Neuronal stem cell (in vitro differentiated cells): ENCODE measurements around the gene MIOS.

Experiments
- DNase-seq: peaks from one replicate; pipeline ENCODE4 v3.0.0-alpha.2; 2013; ENCODE audit warnings: low spot score
- H2AFZ ChIP-seq: one replicate; pipeline ENCODE4 v1.6.1; 2013; ENCODE audit warnings: mild to moderate bottlenecking, low read length, inconsistent platforms
- H2AK5ac ChIP-seq: 2 replicates; pipeline ENCODE4 v1.6.1; 2013; ENCODE audit warnings: low read depth, mild to moderate bottlenecking, inconsistent platforms, low read length, moderate library complexity, mixed read lengths
- H2BK120ac ChIP-seq: 2 replicates; pipeline ENCODE4 v1.6.1; 2013; ENCODE audit warnings: low read depth, mild to moderate bottlenecking, inconsistent platforms, low read length, moderate library complexity, mixed read lengths
- H2BK12ac ChIP-seq: one replicate; pipeline ENCODE4 v1.6.1; 2013; ENCODE audit warnings: low read length, inconsistent platforms
- H2BK15ac ChIP-seq: 2 replicates; pipeline ENCODE4 v1.6.1; 2013; ENCODE audit warnings: mild to moderate bottlenecking, low read length, inconsistent platforms, mixed read lengths
- H2BK5ac ChIP-seq: one replicate; pipeline ENCODE4 v1.6.1; 2013; ENCODE audit warnings: inconsistent platforms, mild to moderate bottlenecking, low read length, moderate library complexity
- H3K14ac ChIP-seq: one replicate; pipeline ENCODE4 v1.6.1; 2013; ENCODE audit warnings: low read length, inconsistent platforms
- H3K18ac ChIP-seq: 2 replicates; pipeline ENCODE4 v1.6.1; 2013; ENCODE audit warnings: low read length, inconsistent platforms
- H3K23ac ChIP-seq: 2 replicates; pipeline ENCODE4 v1.6.1; 2013; ENCODE audit warnings: low read depth, mild to moderate bottlenecking, mixed read lengths, low read length, inconsistent platforms; ENCODE audit not compliant: poor library complexity
- H3K27ac ChIP-seq: replicated peaks from 3 replicates; pipeline ENCODE4 v1.5.1; 2013; ENCODE audit warnings: low read length, inconsistent platforms
- H3K27me3 ChIP-seq, 3 experiments: 2 replicates each; pipeline ENCODE4 v1.6.1; 2013; ENCODE audit warnings: low read length in 3 of 3, mild to moderate bottlenecking in 2 of 3, inconsistent platforms in 1 of 3, low read depth in 1 of 3, mixed read lengths in 1 of 3, moderate library complexity in 1 of 3; ENCODE audit not compliant: control insufficient read depth in 3 of 3, insufficient read depth in 3 of 3
- H3K36me3 ChIP-seq, 2 donors: replicated peaks in 1 of 2; 2 replicates each; pipeline ENCODE4 v1.6.1; 2013; ENCODE audit warnings: low read length in 2 of 2; ENCODE audit not compliant: control insufficient read depth in 2 of 2, insufficient read depth in 2 of 2
- H3K4ac ChIP-seq: 2 replicates; pipeline ENCODE4 v1.6.1; 2013; ENCODE audit warnings: inconsistent platforms, mild to moderate bottlenecking, low read length, moderate library complexity
- H3K4me1 ChIP-seq, 2 donors: 1 replicate in 1 of 2; 2 replicates in 1 of 2; pipeline ENCODE4 v1.6.1; 2013; ENCODE audit warnings: low read length in 2 of 2, low read depth in 1 of 2; ENCODE audit not compliant: control insufficient read depth in 2 of 2, insufficient read depth in 1 of 2
- H3K4me2 ChIP-seq: one replicate; pipeline ENCODE4 v1.6.1; 2013; ENCODE audit warnings: mild to moderate bottlenecking, low read length, inconsistent platforms; ENCODE audit not compliant: insufficient read depth, poor library complexity, severe bottlenecking
- H3K4me3 ChIP-seq, 2 donors: 2 replicates each; pipeline ENCODE4 v1.5.1; 2013; ENCODE audit warnings: low read length in 2 of 2, mild to moderate bottlenecking in 2 of 2, inconsistent platforms in 1 of 2, moderate library complexity in 1 of 2
- H3K79me1 ChIP-seq: one replicate; pipeline ENCODE4 v1.6.1; 2013; ENCODE audit warnings: low read depth, mild to moderate bottlenecking, inconsistent platforms, low read length, moderate library complexity
- H3K9ac ChIP-seq: one replicate; pipeline ENCODE4 v1.6.1; 2013; ENCODE audit warnings: mild to moderate bottlenecking, low read depth, low read length, inconsistent platforms; ENCODE audit not compliant: poor library complexity
- H3K9me3 ChIP-seq, 2 donors: replicated peaks in 1 of 2; 2 replicates each; pipeline versions ENCODE3 to v1.6.1; 2013; ENCODE audit warnings: low read length in 2 of 2, mild to moderate bottlenecking in 2 of 2, inconsistent platforms in 1 of 2, low read depth in 1 of 2, mixed read lengths in 1 of 2, moderate library complexity in 1 of 2; ENCODE audit not compliant: control insufficient read depth in 2 of 2, insufficient read depth in 1 of 2
- H4K8ac ChIP-seq: one replicate; pipeline ENCODE4 v1.6.1; 2013; ENCODE audit warnings: low read depth, mild to moderate bottlenecking, inconsistent platforms, low read length, moderate library complexity
- H4K91ac ChIP-seq: one replicate; pipeline ENCODE4 v1.6.1; 2013; ENCODE audit warnings: low read length, low read depth, mild to moderate bottlenecking, inconsistent platforms; ENCODE audit not compliant: poor library complexity
- whole genome bisulfite sequencing, 2 donors: extraction: QIAGEN DNeasy Blood & Tissue Kit; methylation state at CpG; one replicate each; pipeline ENCODE4 v1.1.7; 2013; ENCODE audit warnings: missing lambda C conversion rate in 2 of 2, mixed read lengths in 1 of 2; ENCODE audit not compliant: insufficient read length in 2 of 2, insufficient replicate concordance in 1 of 2; ENCODE audit errors: extremely low coverage in 2 of 2; 5-methylcytosine and 5-hydroxymethylcytosine counted together

MIOS gene

GRCh38 chr7:7521259-7521658 is 45.4 kb upstream of the MIOS start:
- Histone ChIP-seq H3K4me2 (no peak overlapping the region), H3K23ac (no peak overlapping the region), H3K4me3 (no peak overlapping the region), H4K8ac (no peak overlapping the region), H2BK120ac (no peak overlapping the region), H3K36me3 (no peaks in the 10 kb centered on the region), H3K4me1 (peaks cover 0 to 1% of the 10 kb centered on the region in 2 donors), H3K9me3 (no peaks in the 10 kb centered on the region), H3K27ac (no peak overlapping the region), H3K9ac (no peak overlapping the region), H3K4ac (no peak overlapping the region), H3K14ac (no peak overlapping the region), H2AK5ac (no peak overlapping the region), H2BK5ac (no peak overlapping the region), H3K27me3 (no peaks in the 10 kb centered on the region), H4K91ac (no peak overlapping the region), H2AFZ (no peak overlapping the region), H2BK15ac (no peak overlapping the region), H3K79me1 (no peaks in the 10 kb centered on the region), H2BK12ac (no peak overlapping the region), H3K18ac (no peak overlapping the region)
- WGBS, 2 donors, result no CpG with 5 or more reads among the region's 3 CpGs
- DNase-seq, result no peak

- WGBS, 2 donors, result no CpG with 5 or more reads among the region's 3 CpGs
Observed at GRCh38 chr7:7522421-7522820, 44.3 kb upstream of the MIOS start.

GRCh38 chr7:7524121-7524520 is 42.6 kb upstream of the MIOS start:
- no peaks in the 10 kb centered on the region for H3K4me1 ChIP-seq
- H2BK15ac ChIP-seq, result no peak overlapping the region
- no peaks in the 10 kb centered on the region for H3K27me3 ChIP-seq
- no peaks in the 10 kb centered on the region for H3K36me3 ChIP-seq
- H3K4me3 ChIP-seq, result no peak overlapping the region
- no peak overlapping the region for H4K8ac ChIP-seq
- H2BK5ac ChIP-seq, result no peak overlapping the region
- H3K9me3 ChIP-seq, result no peaks in the 10 kb centered on the region
- H2BK120ac ChIP-seq, result no peak overlapping the region
- DNase-seq, result no peak
- no peak overlapping the region for H2AFZ ChIP-seq
- WGBS, 2 donors, result no CpG with 5 or more reads among the region's 3 CpGs
- H3K9ac ChIP-seq, result no peak overlapping the region
- no peak overlapping the region for H3K14ac ChIP-seq
- no peak overlapping the region for H2AK5ac ChIP-seq
- no peak overlapping the region for H3K23ac ChIP-seq
- no peak overlapping the region for H4K91ac ChIP-seq
- no peak overlapping the region for H3K27ac ChIP-seq
- no peak overlapping the region for H3K4ac ChIP-seq
- no peak overlapping the region for H2BK12ac ChIP-seq
- H3K4me2 ChIP-seq, result no peak overlapping the region
- no peaks in the 10 kb centered on the region for H3K79me1 ChIP-seq
- H3K18ac ChIP-seq, result no peak overlapping the region

More at GRCh38 chr7:7522421-7522820, 44.3 kb upstream of the MIOS start:
- H4K91ac ChIP-seq, result no peak overlapping the region
- H3K9ac ChIP-seq, result no peak overlapping the region
- H3K14ac ChIP-seq, result no peak overlapping the region
- no peak overlapping the region for H2BK5ac ChIP-seq
- H3K23ac ChIP-seq, result no peak overlapping the region
- H3K18ac ChIP-seq, result no peak overlapping the region
- peaks cover 0 to 1% of the 10 kb centered on the region in 2 donors for H3K4me1 ChIP-seq
- H4K8ac ChIP-seq, result no peak overlapping the region
- H3K4me2 ChIP-seq, result no peak overlapping the region
- no peaks in the 10 kb centered on the region for H3K27me3 ChIP-seq
- no peak overlapping the region for H2AFZ ChIP-seq
- H3K27ac ChIP-seq, result no peak overlapping the region
- H2BK15ac ChIP-seq, result no peak overlapping the region
- no peaks in the 10 kb centered on the region for H3K36me3 ChIP-seq
- H3K4me3 ChIP-seq, result no peak overlapping the region
- DNase-seq, result no peak
- no peak overlapping the region for H3K4ac ChIP-seq
- H2AK5ac ChIP-seq, result no peak overlapping the region
- H3K9me3 ChIP-seq, result no peaks in the 10 kb centered on the region
- no peak overlapping the region for H2BK12ac ChIP-seq
- no peak overlapping the region for H2BK120ac ChIP-seq
- no peaks in the 10 kb centered on the region for H3K79me1 ChIP-seq

GRCh38 chr7:7526006-7526405 is 40.7 kb upstream of the MIOS start:
- Histone ChIP-seq H3K4me3 (no peak overlapping the region), H4K8ac (no peak overlapping the region), H3K27ac (no peak overlapping the region), H3K36me3 (no peaks in the 10 kb centered on the region), H3K14ac (no peak overlapping the region), H3K9ac (no peak overlapping the region), H3K4ac (no peak overlapping the region), H3K23ac (no peak overlapping the region), H2BK15ac (no peak overlapping the region), H3K9me3 (no peaks in the 10 kb centered on the region), H2BK5ac (no peak overlapping the region), H3K27me3 (no peaks in the 10 kb centered on the region), H4K91ac (no peak overlapping the region), H2AFZ (no peak overlapping the region), H3K79me1 (no peaks in the 10 kb centered on the region), H2BK12ac (no peak overlapping the region), H3K4me2 (no peak overlapping the region), H2AK5ac (no peak overlapping the region), H3K4me1 (peaks cover 0 to 7% of the 10 kb centered on the region in 2 donors), H2BK120ac (no peak overlapping the region), H3K18ac (no peak overlapping the region)
- WGBS, 2 donors, result no CpG with 5 or more reads among the region's 2 CpGs
- DNase-seq, result no peak
